GM21360 (cell line): ENCODE results near the gene FIBIN.
"Not testable (repeated sequence)": the region's sequence is repeated elsewhere in the genome, so short reads cannot be mapped to it uniquely, and the experiment has no call there.

ENCODE experiments used
- ATAC-seq: cut with Tn5 transposase; IDR thresholded peaks from one replicate; pipeline ENCODE4 v1.9.1; 2021; ENCODE audit warnings: mild to moderate bottlenecking, moderate library complexity; ENCODE audit not compliant: unreplicated experiment

FIBIN gene

DNA sequence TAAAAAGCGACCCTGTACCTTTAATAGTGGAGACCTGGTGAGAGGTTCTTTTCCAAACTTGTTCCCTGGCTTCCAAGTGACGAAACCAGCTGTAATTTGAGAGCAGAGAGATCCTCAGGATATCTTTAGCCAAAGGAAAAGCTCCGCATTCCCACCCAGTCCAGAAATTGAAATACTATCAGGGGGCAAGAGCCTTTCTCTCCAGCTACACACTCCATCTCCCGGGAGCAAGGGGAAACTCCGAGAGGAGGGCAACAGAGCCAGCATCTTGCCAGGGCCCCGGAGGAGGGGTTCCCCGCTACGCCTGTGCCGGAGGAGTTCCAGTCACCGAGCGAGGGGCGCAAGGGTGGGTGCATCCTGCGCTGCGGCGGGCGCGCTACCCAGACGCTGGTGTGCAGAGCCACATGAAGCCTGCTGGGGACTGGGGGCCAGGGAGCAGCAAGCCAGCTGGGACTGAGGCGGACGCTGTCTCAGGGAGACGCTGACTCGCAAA lies at the start of gene FIBIN:
Gene FIBIN (plus strand): TSS at position 148 of the 493 bp plus-strand sequence. CDS start 415 bp downstream, outside the sequence.
- no peak for ATAC-seq

DNA sequence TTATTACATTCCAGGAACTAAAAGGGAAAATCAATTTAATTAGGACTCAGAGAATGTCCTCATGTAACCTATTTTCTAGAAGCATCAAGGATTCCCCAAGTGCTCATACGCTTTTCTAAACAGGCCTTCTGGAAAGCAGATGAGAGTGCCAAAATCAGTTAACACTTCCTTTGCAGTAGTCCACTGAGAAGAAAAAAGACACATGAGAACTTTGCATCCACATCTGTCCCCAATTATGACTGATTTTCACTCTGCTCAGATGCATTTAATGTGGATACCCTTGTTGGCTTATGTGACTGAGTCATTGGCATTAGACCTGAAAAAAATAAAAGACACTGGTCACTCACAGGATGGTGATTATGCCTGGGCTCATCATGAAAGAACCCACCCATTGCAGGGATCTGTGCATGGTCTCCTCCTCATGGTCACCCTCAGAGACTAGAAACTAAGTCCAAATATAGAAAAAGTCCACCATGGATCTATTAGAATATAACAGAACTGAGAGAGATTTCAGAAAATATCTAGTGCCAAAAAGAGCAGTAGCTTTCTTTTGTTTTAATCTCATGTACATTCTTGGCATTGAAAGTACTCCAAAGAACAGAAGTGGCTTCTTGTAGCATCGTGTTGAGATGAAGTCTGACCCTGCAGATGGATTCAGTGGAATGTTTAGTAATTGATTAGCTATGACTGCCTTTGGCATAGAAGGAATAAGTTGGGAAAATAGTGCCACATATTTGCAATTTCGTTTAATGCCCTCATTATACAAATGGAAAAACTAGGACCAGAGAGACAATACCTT lies 48.8 kb upstream of the FIBIN start:
- no peak for ATAC-seq

GRCh38 chr11:26946257-26946716 lies 47.6 kb upstream of the FIBIN start:
- no peak for ATAC-seq

- no peak for ATAC-seq
These were observed 46.5 kb upstream of the FIBIN start for GRCh38 chr11:26947379-26947844.

DNA sequence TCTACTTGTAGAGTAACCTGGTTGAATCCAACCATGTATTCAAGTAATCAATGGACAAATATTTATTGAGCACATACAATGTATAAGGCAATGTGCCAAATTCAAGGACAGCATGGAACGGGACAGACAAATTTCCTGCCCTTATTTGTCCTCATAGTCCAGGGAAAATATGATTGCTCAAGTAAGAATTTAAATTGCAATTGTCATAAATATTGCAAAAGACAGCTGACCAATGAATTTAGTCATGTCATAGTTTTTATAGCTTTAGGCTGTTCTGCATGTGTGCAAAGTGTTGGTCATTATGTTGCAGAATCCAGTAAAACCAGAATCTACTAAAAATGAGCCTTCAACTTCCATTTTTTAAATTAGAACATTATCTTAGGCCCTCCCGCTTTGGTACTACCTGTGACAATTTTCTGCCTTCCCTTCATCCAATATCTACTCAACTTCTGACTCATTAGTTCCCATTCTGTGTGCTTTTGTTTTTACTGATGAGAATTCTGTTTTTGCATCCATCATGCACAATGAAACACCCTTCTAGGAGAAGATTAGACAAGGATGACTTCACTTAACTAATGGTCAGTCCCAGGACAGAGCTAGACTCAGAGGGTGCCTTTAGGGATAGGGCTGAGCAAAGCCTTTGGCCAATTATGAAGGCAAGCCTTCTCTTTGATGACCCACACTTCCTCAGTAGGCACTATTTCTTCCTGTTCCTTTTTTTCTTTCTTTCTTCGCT lies 45.8 kb upstream of the FIBIN start:
- no peak for ATAC-seq

- no peak for ATAC-seq
These were observed 45.0 kb upstream of the FIBIN start for GRCh38 chr11:26948881-26949280.

- no peak for ATAC-seq
These were observed 44.1 kb upstream of the FIBIN start for GRCh38 chr11:26949846-26950245.

- ATAC-seq = no peak
These were observed 43.6 kb upstream of the FIBIN start for GRCh38 chr11:26950260-26950719.

DNA sequence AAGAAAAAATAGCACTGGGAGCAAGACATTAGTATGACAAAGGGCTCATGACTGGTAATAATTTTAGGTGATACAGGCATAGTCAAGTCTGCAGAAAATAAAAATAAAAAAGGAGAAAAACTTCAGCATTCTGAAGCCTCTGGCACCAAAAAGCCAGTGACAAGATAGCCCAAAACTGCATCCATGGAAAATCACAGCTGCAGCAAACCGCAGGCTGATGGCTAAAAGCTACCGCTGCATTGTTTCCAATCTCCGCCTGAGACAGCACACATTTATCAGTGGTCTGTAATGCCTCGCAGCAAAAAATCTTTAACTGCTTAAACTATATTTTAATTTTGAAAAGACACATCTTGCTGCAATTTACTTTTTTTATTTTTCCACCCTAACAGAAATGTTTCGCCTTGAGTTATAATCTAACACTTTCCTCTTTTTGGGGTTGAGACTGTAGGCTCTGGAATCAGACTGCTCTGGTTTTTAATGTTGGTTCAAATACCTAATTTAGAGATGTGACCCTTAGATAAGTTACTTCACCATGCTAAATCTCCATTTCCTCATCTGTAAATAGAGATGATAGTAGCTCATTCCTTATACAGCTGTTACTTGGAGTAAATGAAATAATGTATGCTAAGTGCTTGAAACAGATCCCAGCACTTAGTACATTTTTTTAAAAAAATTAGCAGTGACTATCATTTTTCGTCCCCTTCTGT lies 42.0 kb upstream of the FIBIN start:
- ATAC-seq = no peak

DNA sequence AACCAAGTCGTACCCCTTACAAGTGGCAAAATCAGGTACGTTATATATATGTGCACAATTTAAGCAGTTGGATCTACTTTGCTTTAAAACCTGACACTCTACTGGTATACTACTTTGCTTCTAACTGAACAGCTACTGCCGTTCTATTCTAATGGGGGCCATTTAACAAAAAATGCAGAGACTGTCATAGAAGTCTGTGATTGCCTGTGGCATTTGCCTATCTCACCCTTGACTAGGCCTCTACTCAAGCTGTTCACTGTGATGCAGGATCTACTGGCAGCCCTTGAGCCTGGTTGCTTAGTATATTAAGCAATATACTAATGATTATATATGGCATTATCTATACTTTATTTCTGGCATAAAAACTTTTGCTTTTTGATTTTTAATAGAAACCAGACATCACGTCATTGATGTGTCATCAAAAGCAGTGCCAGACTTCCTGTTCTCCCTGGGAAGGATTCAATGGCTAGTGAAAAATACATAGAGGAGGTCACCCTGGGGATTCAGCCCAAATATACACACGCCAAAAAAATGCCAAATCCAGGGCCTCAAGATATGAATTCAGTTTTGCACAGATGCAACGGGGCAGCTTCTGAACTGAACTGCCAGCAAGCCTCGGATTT lies 40.0 kb upstream of the FIBIN start:
- no peak for ATAC-seq

DNA sequence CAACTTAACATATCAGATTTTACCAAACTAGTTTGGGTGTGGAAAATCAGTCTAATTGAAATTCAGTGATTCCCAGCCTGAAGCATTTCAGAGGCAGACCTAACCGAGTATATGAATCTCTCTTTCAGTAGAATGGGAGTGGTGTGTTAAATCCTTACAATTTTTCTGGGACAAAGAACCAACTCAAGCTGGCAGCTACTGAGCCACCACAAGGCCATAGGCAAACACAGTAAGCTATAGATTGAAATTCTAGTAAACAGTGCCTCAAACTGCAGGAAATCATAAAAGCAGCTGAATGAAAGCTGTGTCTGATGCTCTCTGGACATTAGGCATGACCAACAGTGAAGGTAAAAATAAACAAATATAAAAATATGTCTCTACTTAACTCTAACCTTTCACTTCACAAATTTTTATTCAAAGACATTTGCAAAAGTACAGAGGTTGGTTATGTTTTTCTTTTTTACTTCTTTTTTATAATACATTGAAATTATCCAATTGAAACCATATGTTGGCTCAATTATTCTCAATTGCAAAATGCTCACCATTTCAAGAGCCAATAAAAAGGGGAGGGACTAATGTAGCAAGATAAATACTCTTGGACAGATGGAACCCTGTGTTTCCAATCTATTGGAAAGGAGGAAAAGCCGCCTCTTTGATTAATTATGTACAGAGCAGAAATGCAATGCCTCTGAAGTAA lies 35.8 kb upstream of the FIBIN start:
- no peak for ATAC-seq

- ATAC-seq = no peak
These were observed 35.2 kb upstream of the FIBIN start for GRCh38 chr11:26958702-26959049.

- ATAC-seq = no peak
These were observed 33.6 kb upstream of the FIBIN start for GRCh38 chr11:26960281-26960680.

- no peak for ATAC-seq
These were observed 30.1 kb upstream of the FIBIN start for GRCh38 chr11:26963764-26964163.

DNA sequence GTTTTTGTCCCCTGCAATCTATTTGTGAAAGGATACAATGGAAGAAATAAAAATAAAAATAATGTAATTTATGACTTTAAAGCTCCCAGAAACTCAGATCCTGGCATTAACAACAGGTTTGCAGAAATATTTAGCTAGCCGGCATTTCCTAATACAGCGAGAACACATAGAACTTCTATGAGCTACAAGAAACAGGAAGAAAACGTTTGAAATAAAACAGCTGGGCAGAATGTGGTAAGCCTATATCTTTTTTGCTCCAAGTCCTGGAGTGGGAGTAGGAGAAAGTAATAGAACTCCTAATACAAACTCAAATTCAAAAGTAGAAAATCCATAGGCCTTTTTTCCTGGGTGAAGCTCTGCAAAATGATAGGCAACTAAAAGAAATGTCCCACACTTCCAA lies 29.6 kb upstream of the FIBIN start:
- no peak for ATAC-seq

DNA sequence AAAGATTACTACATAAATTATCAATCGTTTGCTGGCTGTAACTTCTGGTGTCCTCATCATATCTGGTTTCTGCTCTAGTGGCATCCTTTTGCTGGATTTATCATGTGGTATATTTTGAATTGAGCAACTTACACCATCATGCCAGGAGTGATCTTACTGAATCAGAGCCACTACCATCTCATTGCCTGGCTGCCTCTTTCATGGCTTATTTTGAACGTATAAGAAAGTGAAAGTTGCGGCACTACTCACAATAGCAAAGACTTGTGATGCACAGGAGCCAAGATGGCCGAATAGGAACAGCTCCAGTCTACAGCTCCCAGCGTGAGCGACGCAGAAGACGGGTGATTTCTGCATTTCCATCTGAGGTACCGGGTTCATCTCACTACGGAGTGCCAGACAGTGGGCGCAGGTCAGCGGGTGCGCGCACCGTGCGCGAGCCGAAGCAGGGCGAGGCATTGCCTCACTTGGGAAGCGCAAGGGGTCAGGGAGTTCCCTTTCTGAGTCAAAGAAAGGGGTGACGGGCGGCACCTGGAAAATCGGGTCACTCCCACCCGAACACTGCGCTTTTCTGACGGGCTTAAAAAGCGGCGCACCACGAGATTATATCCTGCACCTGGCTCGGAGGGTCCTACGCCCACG lies 28.9 kb upstream of the FIBIN start:
- ATAC-seq = not testable (repeated sequence)

- no peak for ATAC-seq
These were observed 22.0 kb upstream of the FIBIN start for GRCh38 chr11:26971961-26972360.

- no peak for ATAC-seq
These were observed 19.7 kb upstream of the FIBIN start for GRCh38 chr11:26974069-26974783.

GRCh38 chr11:26974996-26975395 lies 18.9 kb upstream of the FIBIN start:
- ATAC-seq = no peak
